Medulla oblongata (tissue), 1 donor: ENCODE data around the gene LRRK1.

Experiments used
- DNase-seq: peaks from one replicate; pipeline ENCODE4 v3.0.0-alpha.2; 2015; ENCODE audit errors: extremely low spot score

LRRK1 gene

GRCh38 chr15:101004500-101004899 lies 85.3 kb downstream of the LRRK1 start:
- DNase-seq = no peak

GRCh38 chr15:101004986-101005747 lies 86.0 kb downstream of the LRRK1 start:
- DNase-seq = no peak

- peak; percentile 85 for DNase-seq
These were observed 88.0 kb downstream of the LRRK1 start for GRCh38 chr15:101006931-101007691.

DNA sequence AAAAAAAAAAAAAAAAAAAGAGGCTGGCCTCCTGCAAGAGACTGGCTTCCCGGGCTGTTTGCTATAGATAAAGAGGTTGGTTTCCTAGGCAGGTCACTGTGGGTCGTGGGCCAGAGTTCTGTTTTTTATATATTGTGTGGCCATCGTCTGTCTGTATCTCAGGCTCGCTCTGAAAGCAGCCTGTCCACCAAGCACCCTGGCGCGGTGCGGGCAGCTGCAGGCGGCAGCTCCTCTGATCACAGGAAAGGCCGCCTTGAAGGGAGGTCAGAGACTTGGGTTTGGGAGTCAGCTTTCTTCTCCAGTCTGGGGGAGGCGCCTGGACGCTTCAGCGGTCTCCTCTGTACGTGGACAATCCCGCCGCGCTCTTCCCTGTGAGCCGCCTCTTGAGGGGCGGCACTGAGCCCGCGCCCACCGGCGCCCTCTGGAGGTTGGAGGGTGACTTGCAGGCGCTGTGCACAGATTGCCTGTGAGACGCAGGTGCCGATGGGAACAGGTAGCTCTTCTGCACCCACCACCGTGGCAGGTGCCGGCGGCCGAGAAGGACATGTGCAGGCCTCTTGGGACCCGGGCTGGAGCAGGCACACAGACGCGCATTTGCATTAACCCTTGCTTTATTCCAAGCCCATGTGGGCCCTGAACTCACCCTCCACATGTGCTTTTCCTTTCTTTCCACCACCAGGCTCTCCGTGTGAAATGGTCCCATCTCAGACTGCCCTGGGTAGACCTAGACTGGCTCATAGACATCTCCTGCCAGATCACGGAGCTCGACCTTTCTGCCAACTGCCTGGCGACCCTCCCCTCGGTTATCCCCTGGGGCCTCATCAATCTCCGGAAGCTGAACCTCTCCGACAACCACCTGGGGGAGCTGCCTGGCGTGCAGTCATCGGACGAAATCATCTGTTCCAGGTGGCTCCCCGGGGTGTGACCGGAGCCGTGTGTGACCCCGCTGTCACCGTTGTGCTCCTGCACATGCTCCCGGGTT lies 89.3 kb downstream of the LRRK1 start:
- DNase-seq = peak; percentile 72

DNA sequence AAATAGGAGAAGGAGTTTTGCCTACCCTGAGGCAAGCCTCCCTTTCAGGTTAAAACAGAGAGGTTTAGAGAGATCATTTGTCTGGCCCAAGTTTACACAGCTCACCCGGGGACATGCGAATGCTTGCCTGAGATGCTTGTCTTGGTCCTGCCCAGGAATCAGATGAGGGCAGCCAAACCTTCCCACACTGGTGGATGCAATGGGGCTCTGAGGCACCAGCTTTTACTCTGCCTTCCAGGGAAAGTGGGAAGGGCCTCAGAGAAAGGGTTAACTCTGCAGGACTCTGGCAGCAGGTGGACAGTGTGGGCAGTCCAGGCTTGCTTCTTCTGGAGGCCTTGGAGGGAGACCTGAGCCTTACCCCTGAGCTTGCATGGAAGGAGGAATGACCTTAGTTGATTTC lies 90.0 kb downstream of the LRRK1 start:
- no peak for DNase-seq

DNA sequence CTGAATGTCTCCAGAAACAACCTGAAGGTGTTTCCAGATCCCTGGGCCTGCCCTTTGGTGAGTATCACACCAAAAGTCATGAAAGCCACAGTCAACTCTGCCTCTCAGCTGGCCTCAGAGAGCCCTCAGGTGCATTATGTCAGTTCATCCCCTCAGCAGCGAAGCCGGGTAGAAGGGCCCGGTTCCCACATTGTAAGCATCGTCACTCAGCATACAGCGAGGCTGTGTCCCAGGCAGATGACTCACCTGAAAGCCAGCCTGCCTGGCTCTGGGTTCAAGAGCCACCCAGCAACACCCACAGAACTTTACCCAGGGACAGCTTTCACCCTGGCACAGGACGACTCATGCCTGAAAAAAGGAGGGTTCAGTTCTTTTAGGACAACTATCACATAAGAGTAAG lies 91.6 kb downstream of the LRRK1 start:
- DNase-seq = no peak

DNA sequence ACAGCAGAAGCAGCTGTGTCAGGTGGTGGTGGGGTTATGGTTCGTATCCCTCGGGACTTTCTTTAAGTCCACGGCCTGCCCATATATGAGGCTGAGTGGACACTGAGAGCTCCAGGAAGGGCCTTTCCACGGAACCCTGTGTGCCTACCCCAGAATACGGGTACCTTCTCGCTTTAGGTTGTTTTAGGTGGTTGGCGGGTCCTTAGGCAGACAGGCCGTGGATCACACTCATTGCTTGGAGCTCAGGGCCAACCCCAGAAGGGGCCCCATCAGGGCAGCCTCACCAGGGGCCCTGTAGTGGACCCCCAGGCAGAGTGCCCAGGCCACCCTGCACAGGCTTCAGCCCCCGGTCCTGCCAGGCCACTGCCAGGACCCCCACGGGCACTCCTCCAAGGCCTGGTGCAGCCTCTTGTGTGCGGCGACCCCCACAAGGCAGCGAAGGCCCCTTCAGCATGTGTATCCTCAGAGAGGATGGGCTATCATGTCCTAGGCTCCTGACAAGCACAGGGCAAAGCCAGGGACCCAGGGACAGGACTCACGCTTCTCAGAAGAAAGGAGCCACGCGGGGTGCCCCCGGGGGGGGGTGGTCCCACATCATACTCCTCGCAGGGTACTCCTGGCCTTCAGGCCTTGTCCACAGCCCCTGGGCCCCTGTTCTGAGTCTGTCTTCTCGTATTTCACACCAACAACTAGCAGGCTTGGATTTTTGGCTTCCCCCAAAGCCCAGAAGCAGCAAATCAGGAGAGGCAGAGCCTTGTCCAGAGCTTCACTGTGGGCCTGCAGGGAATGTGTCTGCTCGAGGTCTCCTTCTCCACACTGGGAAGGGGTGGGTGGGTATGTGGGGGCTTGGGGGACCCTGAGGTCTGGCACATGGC lies 93.4 kb downstream of the LRRK1 start:
- DNase-seq = no peak

DNA sequence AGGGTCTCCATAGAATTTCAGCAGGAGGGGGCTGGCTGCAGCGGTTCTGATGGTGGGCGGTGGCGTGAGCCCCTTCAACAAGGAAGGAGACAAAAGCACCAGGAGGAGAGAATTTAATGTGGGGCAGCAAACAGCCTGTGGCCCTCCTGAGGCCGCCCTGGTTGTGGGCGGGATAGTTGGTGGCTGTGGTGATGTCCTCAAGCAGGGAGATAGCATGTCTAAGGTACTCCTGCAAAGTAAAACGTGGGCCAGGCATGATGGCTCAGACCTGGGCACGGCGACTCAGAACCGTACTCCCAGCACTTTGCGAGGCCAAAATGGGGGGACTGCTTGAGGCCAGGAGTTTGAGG lies 94.0 kb downstream of the LRRK1 start:
- DNase-seq = no peak

GRCh38 chr15:101013769-101014675 lies 94.9 kb downstream of the LRRK1 start:
- no peak for DNase-seq

DNA sequence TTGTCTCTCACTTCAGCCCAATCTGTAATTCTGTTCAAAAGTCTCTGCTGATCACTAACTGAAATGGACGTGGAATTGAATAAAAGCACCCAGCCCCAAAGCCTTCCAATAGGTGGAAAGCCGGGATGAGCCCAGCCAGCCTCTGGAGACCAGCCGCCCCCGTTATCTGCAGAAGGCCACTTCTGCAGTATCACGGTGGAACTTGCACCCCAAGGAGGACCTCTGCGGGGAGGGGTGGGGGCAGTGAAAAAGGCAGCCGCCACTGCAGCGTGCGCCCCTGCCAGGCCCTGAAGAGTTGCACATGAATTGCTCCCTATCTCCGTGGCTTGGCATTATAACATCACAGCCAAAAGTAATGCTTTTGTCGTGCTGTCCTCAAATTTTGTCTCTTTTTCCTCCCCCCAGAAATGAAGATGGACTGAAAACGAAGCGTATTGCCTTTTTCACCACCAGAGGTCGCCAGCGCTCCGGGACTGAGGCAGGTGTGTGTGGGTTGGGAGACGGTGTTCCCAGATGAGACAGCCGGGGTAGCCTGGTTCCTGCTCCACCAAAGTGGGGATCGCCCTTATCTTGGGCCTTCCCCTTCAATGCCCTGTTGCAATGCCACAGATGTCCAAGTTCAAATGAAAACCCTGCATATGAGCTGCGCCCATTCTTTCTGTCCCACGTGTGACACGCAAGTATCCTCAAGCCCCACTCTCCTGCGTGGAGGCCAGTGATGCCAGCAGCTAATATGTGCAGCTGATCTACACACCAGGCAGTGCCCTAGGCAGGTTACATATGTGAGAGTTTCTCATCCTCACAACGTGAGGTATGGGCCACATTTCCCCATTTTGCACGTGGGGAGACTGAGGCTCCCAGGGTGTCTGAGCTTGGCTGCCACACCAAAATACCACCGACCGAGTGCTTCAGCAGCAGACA lies 96.0 kb downstream of the LRRK1 start:
- peak; percentile 83 for DNase-seq

- DNase-seq = no peak
These were observed 97.4 kb downstream of the LRRK1 start for GRCh38 chr15:101016581-101016980.

- DNase-seq = no peak
These were observed 98.1 kb downstream of the LRRK1 start for GRCh38 chr15:101017093-101017754.

DNA sequence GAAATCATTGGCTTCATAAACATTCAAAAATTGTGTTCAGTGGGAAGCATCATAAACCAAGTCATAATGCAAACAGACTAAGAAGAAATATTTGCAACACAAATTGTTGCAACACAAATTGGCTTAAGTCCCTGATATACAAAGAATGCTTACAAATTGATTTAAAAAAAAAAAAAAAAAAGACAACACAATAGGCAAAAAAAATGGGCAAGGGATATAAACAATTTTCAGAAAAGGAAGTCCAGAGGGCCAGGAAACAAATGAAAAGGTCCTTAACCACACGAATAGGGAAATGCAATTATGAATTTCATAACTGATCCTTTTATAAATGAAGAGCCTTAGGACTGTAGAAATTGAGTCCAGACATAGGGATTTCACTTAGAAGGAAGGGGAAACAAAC lies 98.9 kb downstream of the LRRK1 start:
- DNase-seq = no peak

GRCh38 chr15:101018450-101018849 lies 99.3 kb downstream of the LRRK1 start:
- no peak for DNase-seq

DNA sequence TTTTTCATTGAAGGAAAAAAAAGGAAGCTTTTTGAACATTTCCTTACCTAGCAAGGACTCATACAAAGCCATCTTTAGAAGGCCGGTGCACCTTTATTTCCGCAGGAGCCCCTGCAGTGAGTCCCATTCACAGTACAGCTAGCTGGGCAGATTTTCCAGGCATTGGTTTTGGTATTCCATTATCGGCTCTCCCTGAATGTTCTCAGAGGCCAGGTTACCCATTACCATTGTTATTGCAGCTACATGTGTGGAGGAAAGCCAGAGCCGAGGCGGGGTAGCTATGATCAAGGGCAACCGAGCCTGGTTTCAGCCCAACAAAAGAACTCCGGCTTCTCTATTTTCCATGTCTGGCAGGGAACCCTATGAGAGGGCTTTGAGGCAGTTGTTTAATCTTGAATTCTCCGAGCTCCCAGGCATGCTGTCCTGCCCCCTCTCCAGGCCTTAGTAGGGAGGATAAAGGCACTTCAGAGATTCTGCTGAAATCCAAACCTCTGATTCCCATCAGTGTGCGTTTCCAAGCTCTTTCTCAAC lies 100.3 kb downstream of the LRRK1 start:
- DNase-seq = no peak

- DNase-seq = no peak
These were observed 101.3 kb downstream of the LRRK1 start for GRCh38 chr15:101020451-101020850.

DNA sequence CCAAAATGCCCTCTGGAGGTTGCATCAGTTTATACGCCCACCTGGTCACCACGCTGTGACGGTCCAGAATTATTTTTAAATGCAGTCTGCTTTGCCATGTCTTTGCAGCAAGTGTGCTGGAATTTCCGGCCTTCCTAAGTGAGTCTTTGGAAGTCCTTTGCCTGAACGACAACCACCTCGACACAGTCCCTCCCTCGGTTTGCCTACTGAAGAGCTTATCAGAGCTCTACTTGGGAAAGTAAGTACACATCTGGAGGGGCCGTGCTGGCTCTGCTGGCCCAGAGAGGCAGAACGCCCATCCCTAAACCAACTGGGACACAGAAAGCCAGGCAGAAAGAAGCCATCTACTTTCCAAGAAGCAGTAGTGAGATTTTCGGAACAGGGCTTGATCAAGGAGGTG lies 101.8 kb downstream of the LRRK1 start:
- DNase-seq = no peak

DNA sequence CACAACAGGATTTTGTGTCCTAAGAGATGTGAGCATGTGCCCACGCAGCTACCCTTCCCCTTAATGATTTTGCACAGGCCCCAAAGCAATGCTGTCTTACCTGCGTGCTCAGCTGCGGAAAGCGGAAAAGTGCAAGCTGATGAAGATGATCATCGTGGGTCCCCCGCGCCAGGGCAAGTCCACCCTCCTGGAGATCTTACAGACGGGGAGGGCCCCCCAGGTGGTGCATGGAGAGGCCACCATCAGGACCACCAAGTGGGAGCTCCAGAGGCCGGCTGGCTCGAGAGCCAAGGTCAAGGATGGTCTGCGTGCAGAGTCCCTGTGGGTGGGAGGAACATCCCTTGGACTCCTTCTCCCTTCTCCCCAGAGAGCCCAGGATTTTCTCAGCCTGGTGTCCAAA lies 103.1 kb downstream of the LRRK1 start:
- no peak for DNase-seq
